K562 (cell line): ENCODE data around the gene KRTAP1-5. TPM values are rescaled to one million over a fixed set of nuclear protein-coding genes. Genes with fewer than 3 reads are reported as not detected.

Experiments used
- ATAC-seq: fragments of 200-7000 bp; cut with Tn5 transposase; 3 replicates; pipeline ENCODE4 v1.9.1; 2020; ENCODE audit warnings: moderate library complexity
- BruUV-seq: library from RNA; stranded (reverse); fragments of 400-500 nt; replicated peaks from 2 replicates; lab custom pipeline; 2021; lab: Mats Ljungman, UMichigan
- CTCF ChIA-PET: fragments of 300-600 bp; formaldehyde crosslinking; extraction: SDS; loops from one replicate; lab custom pipeline; 2021; ENCODE audit warnings: low intra/inter-chr PET ratio; lab: Yijun Ruan, JAX
- POLR2A ChIA-PET: fragments of 300-600, 350-650 bp; sonication (Branson Sonifier 250); formaldehyde crosslinking; extraction: SDS; loops from one replicate; lab custom pipeline; 2021; ENCODE audit warnings: antibody characterized with exemption, inconsistent platforms; lab: Yijun Ruan, JAX
- DNase-seq, 4 experiments: peaks; one replicate each; pipeline versions ENCODE4 v3.0.0 to v3.0.0-alpha.2; 2011 to 2018; ENCODE audit warnings: low spot score in 3 of 4, mixed read lengths in 3 of 4; ENCODE audit errors: extremely low read depth in 1 of 4
- FAIRE-seq: peaks from 2 replicates; lab custom pipeline; 2011; peaks lifted over from hg19 to GRCh38; lab: Jason Lieb, UNC
- H2AFZ ChIP-seq: 2 replicates; pipeline ENCODE4 v1.6.0; 2011; ENCODE audit warnings: low read depth, low read length, control low read depth, inconsistent platforms
- H3K27ac ChIP-seq: fragments of 200-600 bp; 3 replicates; pipeline ENCODE4 v1.8.0; 2011; ENCODE audit warnings: low read depth, mild to moderate bottlenecking, control low read depth, inconsistent platforms, low read length, moderate library complexity, mixed read lengths; ENCODE audit errors: extremely low read depth
- H3K27me3 ChIP-seq, 2 experiments: fragments of 300-600 bp in 1 of 2; 2 replicates in 1 of 2; 3 replicates in 1 of 2; pipeline versions ENCODE4 v1.6.0 to v1.8.0; 2011; ENCODE audit warnings: inconsistent platforms in 2 of 2, low read length in 2 of 2, mild to moderate bottlenecking in 1 of 2, mixed read lengths in 1 of 2, moderate library complexity in 1 of 2; ENCODE audit not compliant: control insufficient read depth in 2 of 2, insufficient read depth in 2 of 2
- H3K36me3 ChIP-seq: fragments of 300-600 bp; 3 replicates; pipeline ENCODE4 v1.8.0; 2011; ENCODE audit warnings: mild to moderate bottlenecking, low read length, inconsistent platforms; ENCODE audit not compliant: control insufficient read depth, insufficient read depth
- H3K4me1 ChIP-seq, 2 experiments: fragments of 200-600 bp in 1 of 2; replicated peaks in 1 of 2; 2 replicates in 1 of 2; 3 replicates in 1 of 2; pipeline versions ENCODE4 v1.5.1 to v1.8.0; 2011; ENCODE audit warnings: inconsistent platforms in 2 of 2, low read length in 2 of 2, mild to moderate bottlenecking in 1 of 2, mixed read lengths in 1 of 2, moderate library complexity in 1 of 2; ENCODE audit not compliant: control insufficient read depth in 2 of 2, insufficient read depth in 2 of 2
- H3K4me2 ChIP-seq: 2 replicates; pipeline ENCODE4 v1.6.1; 2011; ENCODE audit warnings: low read length, control low read depth, inconsistent platforms, mixed read lengths; ENCODE audit not compliant: insufficient read depth
- H3K4me3 ChIP-seq: fragments of 200-600 bp; sonication (generic), shearing (Covaris generic); 2 replicates; pipeline ENCODE4 v1.5.1; 2016; ENCODE audit warnings: control low read depth, inconsistent platforms
- H3K79me2 ChIP-seq: fragments of 200-600 bp; 3 replicates; pipeline ENCODE4 v1.8.0; 2011; ENCODE audit warnings: low read length, inconsistent platforms; ENCODE audit not compliant: control insufficient read depth, insufficient read depth
- H3K9ac ChIP-seq, 2 experiments: 2 replicates each; pipeline versions ENCODE4 v1.6.0 to v1.6.1; 2011; ENCODE audit warnings: low read depth in 2 of 2, low read length in 2 of 2, control low read depth in 1 of 2, inconsistent platforms in 1 of 2, mild to moderate bottlenecking in 1 of 2, mixed read lengths in 1 of 2; ENCODE audit not compliant: insufficient read depth in 1 of 2
- H3K9me1 ChIP-seq: one replicate; pipeline ENCODE4 v1.6.0; 2011; ENCODE audit warnings: inconsistent platforms, mild to moderate bottlenecking, low read length, moderate library complexity; ENCODE audit not compliant: control insufficient read depth, insufficient read depth
- H3K9me3 ChIP-seq: replicated peaks from 2 replicates; pipeline ENCODE4 v1.5.1; 2011; ENCODE audit warnings: low read depth, low read length, inconsistent platforms; ENCODE audit not compliant: control insufficient read depth, insufficient read depth
- H4K20me1 ChIP-seq: replicated peaks from 2 replicates; pipeline ENCODE4 v1.6.1; 2011; ENCODE audit warnings: low read length, inconsistent platforms, mixed read lengths; ENCODE audit not compliant: control insufficient read depth, insufficient read depth
- CSDE1 ChIP-seq, 2 experiments: fragments of 450-650 bp; IDR thresholded peaks; 2 replicates each; pipeline ENCODE4 v1.6.1; 2016; ENCODE audit warnings: mild to moderate bottlenecking in 1 of 2
- CXXC5 ChIP-seq: fragments of 250-450 bp; sonication (Bioruptor Pico); IDR thresholded peaks from 2 replicates; pipeline ENCODE4 v1.8.0; 2022; ENCODE audit warnings: inconsistent platforms, mild to moderate bottlenecking, moderate library complexity
- GATAD2B ChIP-seq: fragments of 450-650 bp; IDR thresholded peaks from 2 replicates; pipeline ENCODE4 v1.6.1; 2017; ENCODE audit warnings: mild to moderate bottlenecking, borderline replicate concordance
- HSF4 ChIP-seq: fragments of 250-450 bp; sonication (Bioruptor Pico); IDR thresholded peaks from 2 replicates; pipeline ENCODE4 v2.1.2; 2022; ENCODE audit warnings: mild to moderate bottlenecking, moderate library complexity, borderline replicate concordance
- ILK ChIP-seq: fragments of 450-650 bp; IDR thresholded peaks from 2 replicates; pipeline ENCODE4 v1.6.1; 2016; ENCODE audit warnings: missing genetic modification characterization, low read depth, mild to moderate bottlenecking, missing compliant biosample characterization, moderate library complexity, borderline replicate concordance
- MAX ChIP-seq: sonication (generic); formaldehyde crosslinking; IDR thresholded peaks from 2 replicates; pipeline ENCODE4 v1.9.0; 2022; ENCODE audit warnings: mild to moderate bottlenecking, missing genetic modification reagents
- NFE2L1 ChIP-seq: fragments of 450-650 bp; IDR thresholded peaks from 2 replicates; pipeline ENCODE4 v1.6.1; 2016; ENCODE audit warnings: missing genetic modification characterization, low read depth, mild to moderate bottlenecking, missing compliant biosample characterization, moderate library complexity, borderline replicate concordance
- NFIC ChIP-seq: fragments of 450-650 bp; IDR thresholded peaks from 2 replicates; pipeline ENCODE4 v1.6.1; 2017; ENCODE audit warnings: mild to moderate bottlenecking, inconsistent platforms
- NFIX ChIP-seq: fragments of 250-450 bp; sonication (Bioruptor Pico); IDR thresholded peaks from 2 replicates; pipeline ENCODE4 v1.4.0; 2020; ENCODE audit warnings: low read depth, mild to moderate bottlenecking, moderate library complexity
- PYGO2 ChIP-seq: fragments of 450-650 bp; IDR thresholded peaks from 2 replicates; pipeline ENCODE4 v1.6.1; 2016; ENCODE audit warnings: mild to moderate bottlenecking, missing genetic modification characterization, moderate library complexity, missing compliant biosample characterization
- RUNX1 ChIP-seq: sonication (generic); IDR thresholded peaks from 2 replicates; pipeline ENCODE4 v1.6.1; 2016; ENCODE audit warnings: antibody characterized with exemption, low read depth
- TAF7 ChIP-seq: fragments of 450-650 bp; IDR thresholded peaks from 2 replicates; pipeline ENCODE4 v1.6.1; 2016; ENCODE audit warnings: missing genetic modification characterization, missing compliant biosample characterization
- TEAD1 ChIP-seq, 2 experiments: fragments of 450-650 bp in 1 of 2; sonication (generic) in 1 of 2; formaldehyde crosslinking; IDR thresholded peaks; 2 replicates each; pipeline versions ENCODE4 v1.4.0 to v1.8.0; 2020 to 2022; ENCODE audit warnings: mild to moderate bottlenecking in 2 of 2, missing genetic modification reagents in 1 of 2
- ZNF184 ChIP-seq: sonication (generic); formaldehyde crosslinking; IDR thresholded peaks from 2 replicates; pipeline ENCODE4 v1.5.0; 2020; ENCODE audit warnings: missing genetic modification reagents
- ZNF197 ChIP-seq: fragments of 200-800 bp; sonication (Bioruptor generic); IDR thresholded peaks from 2 replicates; pipeline ENCODE4 v1.6.1; 2016; ENCODE audit warnings: low read depth, missing genetic modification characterization, missing compliant biosample characterization
- ZNF436 ChIP-seq: fragments of 250-450, 450-650 bp; sonication (Bioruptor Pico); formaldehyde crosslinking; IDR thresholded peaks from 2 replicates; pipeline ENCODE4 v1.7.0; 2020; ENCODE audit warnings: mild to moderate bottlenecking
- ZNF764 ChIP-seq: fragments of 250-450 bp; sonication (Bioruptor Pico); IDR thresholded peaks from 2 replicates; pipeline ENCODE4 v1.4.0; 2020; ENCODE audit warnings: low read depth, mild to moderate bottlenecking, moderate library complexity
- ZNF785 ChIP-seq: fragments of 250-450 bp; sonication (Bioruptor Pico); IDR thresholded peaks from 2 replicates; pipeline ENCODE4 v1.4.0; 2020; ENCODE audit warnings: mild to moderate bottlenecking
- WGBS: fragments of 100-300 bp; shearing (Covaris generic); methylation state at CpG from one replicate; pipeline ENCODE4 v1.1.6; 2016; ENCODE audit warnings: low coverage, mixed read lengths; ENCODE audit not compliant: insufficient coverage; ENCODE audit errors: missing lambda C conversion rate; 5-methylcytosine and 5-hydroxymethylcytosine counted together
- in situ Hi-C: fragments of 300-500 bp; cut with MboI; formaldehyde crosslinking; loops from 4 replicates; pipeline ENCODE4 v1.15.0; 2018; ENCODE audit warnings: inconsistent platforms, mixed read lengths
- intact Hi-C: fragments of 100-400 bp; cut with micrococcal nuclease; formaldehyde crosslinking; loops from 2 replicates; pipeline ENCODE4 v1.14.2; 2022
- polyA plus RNA-seq, 8 experiments: library from polyadenylated mRNA; depleted of rRNA in 4 of 8; stranded (reverse) in 5 of 8; unstranded in 3 of 8; fragments of >200 nt; fragmentation: Nextera tagmentation in 2 of 8; fragmentation: Illumina TruSeq in 1 of 8; extraction: Ambion mirVana in 2 of 8; extraction: Trizol in 1 of 8; gene quantifications; 2 replicates each; pipeline versions ENCODE4 v1.2.1 to v1.2.3, GENCODE V29; 2011 to 2014; ENCODE audit warnings: inconsistent platforms in 1 of 8, missing spikeins in 1 of 8
- total RNA-seq, 7 experiments: library from RNA; depleted of rRNA in 6 of 7; stranded (reverse); fragments of >200 nt in 6 of 7; fragmentation: Illumina TruSeq in 2 of 7; extraction: Trizol in 2 of 7; gene quantifications; 2 replicates each; pipeline versions ENCODE4 v1.2.1 to v1.2.3, GENCODE V29; 2011 to 2021; ENCODE audit warnings: low replicate concordance in 1 of 7

KRTAP1-5 gene
- total and polyA plus RNA-seq, 9 of the 15 experiments (the other 6 are each of a cell fraction or from before 2014, with no cell fraction given) = not detected

- TF ChIP-seq CXXC5 (CRISPR knock-in tag) = no peak
- TF ChIP-seq CSDE1 (IDR thresholded peaks at IDR 0.05) = no peak
- TF ChIP-seq GATAD2B = no peak
- TF ChIP-seq ZNF184 (CRISPR knock-in tag) = no peak
- TF ChIP-seq ILK (tag) = no peak
Measured at GRCh38 chr17:40992666-40993065, 34.3 kb downstream of the KRTAP1-5 start (continued).

- H3K27ac ChIP-seq = no peak overlapping the region
- no peak overlapping the region for H3K4me3 ChIP-seq
- no peaks in the 10 kb centered on the region for H3K36me3 ChIP-seq
- in situ Hi-C loops = no loop called here
- under 1% methylated on average over 8 of the region's 8 CpGs for WGBS
- intact Hi-C loops = no loop called here
- no peaks in the 10 kb centered on the region for H3K9me3 ChIP-seq
- POLR2A ChIA-PET = interaction anchor here (1.0 kb wide), 1 partner anchor 8 kb away, joined by 3 read pairs; no protein-coding TSS in a partner anchor
- no peaks in the 10 kb centered on the region for H4K20me1 ChIP-seq
- BruUV-seq = no TSS peak
- H3K27me3 ChIP-seq = peaks cover 0 to 15% of the 10 kb centered on the region in 2 experiments; a peak in 3 of 5 replicates
- no peak for ATAC-seq
- CTCF ChIA-PET = no interaction called here
- no peak overlapping the region for H3K4me2 ChIP-seq
- no peaks in the 10 kb centered on the region for H3K79me2 ChIP-seq
- peak; percentile 57 for FAIRE-seq
- no peak for DNase-seq
- no peaks in the 10 kb centered on the region for H3K4me1 ChIP-seq
- H3K9ac ChIP-seq = no peak overlapping the region
- no peak overlapping the region for H2AFZ ChIP-seq
- TF ChIP-seq TEAD1 (CRISPR knock-in tag; IDR thresholded peaks at IDR 0.05) (no peak), ZNF436 (CRISPR knock-in tag) (no peak), RUNX1 (no peak), HSF4 (CRISPR knock-in tag) (no peak), ZNF785 (CRISPR knock-in tag) (no peak), ZNF764 (no peak), NFIC (peak; percentile 88), ZNF197 (CRISPR knock-in tag) (no peak), NFE2L1 (tag) (no peak), MAX (CRISPR knock-in tag) (no peak), NFIX (CRISPR knock-in tag) (peak; percentile 49), PYGO2 (tag) (no peak), TAF7 (tag) (no peak)
- no peaks in the 10 kb centered on the region for H3K9me1 ChIP-seq
Measured at GRCh38 chr17:40986920-40987319, 40.1 kb downstream of the KRTAP1-5 start.
